Heart left ventricle (tissue), 16 donors: ENCODE data around the gene LPP. TPM values are rescaled to one million over a fixed set of nuclear protein-coding genes. Genes with fewer than 3 reads are reported as not detected.

Experiments
- ATAC-seq, 4 donors: fragments of 200-7000 bp; cut with Tn5 transposase; one replicate each; pipeline ENCODE4 v1.9.1; 2020 to 2022; ENCODE audit warnings: moderate library complexity in 4 of 4, mild to moderate bottlenecking in 3 of 4, moderate number of reproducible peaks in 1 of 4
- DNase-seq, 5 donors: peaks; one replicate each; pipeline ENCODE4 v3.0.0-alpha.2; 2020
- H3K27ac ChIP-seq, 12 donors: fragments of 200-600 bp; sonication (generic) in 4 of 12; one replicate each; pipeline versions ENCODE4 v1.5.0 to v1.8.0; 2016 to 2022; ENCODE audit warnings: mild to moderate bottlenecking in 2 of 12
- H3K27me3 ChIP-seq, 9 donors: fragments of 200-600 bp; sonication (generic) in 2 of 9; one replicate each; pipeline versions ENCODE4 v1.5.1 to v1.8.0; 2016 to 2022; ENCODE audit warnings: mild to moderate bottlenecking in 3 of 9
- H3K36me3 ChIP-seq, 9 donors: fragments of 200-600 bp; sonication (generic) in 2 of 9; one replicate each; pipeline versions ENCODE4 v1.5.0 to v1.8.0; 2018 to 2022; ENCODE audit warnings: mild to moderate bottlenecking in 2 of 9
- H3K4me1 ChIP-seq, 12 donors: fragments of 200-600 bp; sonication (generic) in 4 of 12; one replicate each; pipeline versions ENCODE4 v1.5.0 to v1.8.0; 2016 to 2022; ENCODE audit warnings: mild to moderate bottlenecking in 3 of 12
- H3K4me3 ChIP-seq, 12 donors: fragments of 200-600 bp; sonication (generic) in 4 of 12; one replicate each; pipeline versions ENCODE4 v1.5.0 to v1.8.0; 2017 to 2022; ENCODE audit warnings: mild to moderate bottlenecking in 9 of 12, moderate library complexity in 4 of 12
- H3K9me3 ChIP-seq, 12 donors: fragments of 200-600 bp; sonication (generic) in 4 of 12; one replicate each; pipeline versions ENCODE4 v1.5.0 to v1.8.0; 2016 to 2022; ENCODE audit warnings: mild to moderate bottlenecking in 1 of 12
- CTCF ChIP-seq, 12 donors: fragments of 200-600 bp; sonication (generic) in 4 of 12; IDR thresholded peaks; one replicate each; pipeline versions ENCODE4 v1.5.0 to v1.8.0; 2018 to 2022; ENCODE audit warnings: antibody characterized with exemption in 12 of 12, mild to moderate bottlenecking in 5 of 12
- POLR2A ChIP-seq, 2 donors: fragments of 450-650 bp; IDR thresholded peaks; one replicate each; pipeline ENCODE4 v1.6.1; 2017; ENCODE audit warnings: antibody characterized with exemption in 2 of 2, mild to moderate bottlenecking in 2 of 2, moderate library complexity in 2 of 2
- WGBS, 4 donors: extraction: QIAGEN DNeasy Blood & Tissue Kit in 2 of 4; methylation state at CpG; one replicate each; pipeline versions ENCODE4 v1.1.5 to v1.1.7; 2013 to 2018; 5-methylcytosine and 5-hydroxymethylcytosine counted together
- intact Hi-C, 10 donors: fragments of 100-400 bp; cut with DNase I; formaldehyde crosslinking; loops; one replicate each; pipeline versions ENCODE4 v1.11.1 to v1.14.2; 2022
- polyA plus RNA-seq, 2 donors: library from polyadenylated mRNA; stranded (reverse); fragments of 200-250 nt; gene quantifications; one replicate each; pipeline ENCODE4 v1.2.3, GENCODE V29; 2013
- total RNA-seq, 9 donors: library from RNA; depleted of rRNA in 2 of 9; stranded (reverse); fragments of >200 nt in 2 of 9; fragmentation: NEBNext Ultra II Directional in 3 of 9; extraction: Animal tissue kit (Norgen Biotek cat#: 25700) in 3 of 9; gene quantifications; one replicate each; pipeline versions ENCODE4 v1.1.0 to v1.2.4, GENCODE V29; 2016 to 2023
- donor health status: ischemic (EF 13 %, LVEDD 7.1; RV severe dilation, severe dysfunction).
- donor health status: healthy with polysubstance abuse.
- donor health status: DM: no; HTN: yes; CAD: no.
- donor health status: DM: no; HTN: no; CAD: no.
- donor health status: ischemic (EF 25% LVEDD 6.9; RV normal size, moderate dysfunction).
- donor health status: ischemic (EF 25% LVEDD 5.7; RV mildly dilated, moderate dysfunction).
- donor health status: healthy.
- donor health status: DM: yes; HTN: yes; CAD: no.
- donor health status: ischemic (EF 35%, LVEDD 5.7; RV mildly dilated, moderate dysfunction).
- donor health status: nonischemic (EF 11% LVEDD 7.7; RV severe dilation, severe dysfunction).
- donor health status: DM: yes; HTN: yes; CAD: no.
- donor health status: PGD.
- donor health status: ischemic (EF 29% LVEDD 5.4; RV normal size, mild dysfunction).
- donor health status: nonischemic (EF 23%, LVEDD 6.1; RV moderate dilation, normal function).

Gene LPP
- total and polyA plus RNA-seq, 11 donors, result 9.2 to 178 (median 100) TPM

- no peaks in the 10 kb centered on the region for H3K27me3 ChIP-seq
- 98 to 99% (median 99%) methylated on average over 6 of the region's 6 CpGs for WGBS, 4 donors
- H3K4me1 ChIP-seq, result peaks cover 0 to 44% (median 16%) of the 10 kb centered on the region in 12 donors
Observed at GRCh38 chr3:188647237-188647636, 493.3 kb downstream of the LPP start.

GRCh38 chr3:188649521-188649920 lies 495.6 kb downstream of the LPP start:
- intact Hi-C loops, result loop anchor here in 1 of 10 donors (10.0 kb wide), 1 partner anchor 605 kb away; no protein-coding TSS in a partner anchor
- Histone ChIP-seq H3K4me1 (peaks cover 0 to 32% (median 15%) of the 10 kb centered on the region in 12 donors), H3K4me3 (no peak overlapping the region), H3K36me3 (no peaks in the 10 kb centered on the region), H3K9me3 (no peaks in the 10 kb centered on the region), H3K27me3 (no peaks in the 10 kb centered on the region), H3K27ac (no peak overlapping the region)
- WGBS, 4 donors, result 93 to 100% (median 97%) methylated on average over 2 of the region's 2 CpGs
- TF ChIP-seq CTCF (IDR thresholded peaks at IDR 0.05) (no peak), POLR2A (IDR thresholded peaks at IDR 0.05) (no peak)
- no peak for DNase-seq
- no peak for ATAC-seq

More at GRCh38 chr3:188647237-188647636, 493.3 kb downstream of the LPP start:
- no peak for DNase-seq
- intact Hi-C loops, result loop anchor here in 1 of 10 donors (10.0 kb wide), 1 partner anchor 602 kb away; no protein-coding TSS in a partner anchor
- TF ChIP-seq POLR2A (IDR thresholded peaks at IDR 0.05), result no peak
- TF ChIP-seq CTCF (IDR thresholded peaks at IDR 0.05), result no peak
- no peak for ATAC-seq
- no peaks in the 10 kb centered on the region for H3K36me3 ChIP-seq
- peak overlapping the region in 1 of 12 donors; percentile 27 for H3K27ac ChIP-seq
- no peak overlapping the region for H3K4me3 ChIP-seq
- H3K9me3 ChIP-seq, result no peaks in the 10 kb centered on the region

DNA sequence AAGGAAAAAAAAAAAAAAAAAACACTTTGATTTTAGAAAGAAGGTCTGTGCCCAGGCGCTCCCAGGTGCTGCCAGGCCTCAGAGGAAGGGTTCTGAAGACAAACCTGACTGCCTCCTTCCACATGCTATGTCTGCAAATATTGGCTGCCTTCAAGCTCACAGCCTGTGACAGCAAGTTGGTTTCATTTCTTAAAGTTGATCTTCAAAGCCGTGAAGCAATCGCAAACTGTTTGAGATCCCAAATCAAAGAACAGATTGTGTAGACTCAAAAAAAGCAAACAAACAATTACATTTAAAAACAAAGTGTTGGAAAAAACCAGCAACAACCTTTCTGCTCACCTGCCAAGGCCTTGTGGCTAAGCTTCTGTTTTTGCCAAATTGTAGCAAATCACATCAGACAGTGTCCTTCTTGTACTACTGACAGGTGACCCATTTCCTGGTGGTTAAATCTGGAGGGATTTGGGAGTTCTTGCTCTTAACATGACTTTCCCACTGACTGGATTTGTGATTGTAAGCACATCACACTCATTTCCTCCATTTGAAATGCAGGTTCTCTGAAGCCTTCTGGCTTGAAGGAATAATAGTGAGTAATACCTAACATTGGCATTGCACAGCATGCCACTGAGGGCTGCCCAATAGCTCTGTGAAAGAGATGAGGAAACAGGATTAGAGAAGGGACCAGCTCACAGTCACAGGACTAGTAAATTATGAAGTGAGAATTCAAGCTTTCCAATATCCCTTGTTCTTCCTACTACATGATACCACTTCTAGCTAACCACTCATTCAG lies 502.4 kb downstream of the LPP start:
- TF ChIP-seq CTCF (IDR thresholded peaks at IDR 0.05) (no peak), POLR2A (IDR thresholded peaks at IDR 0.05) (no peak)
- no peaks in the 10 kb centered on the region for H3K9me3 ChIP-seq
- WGBS, 4 donors, result 82 to 98% (median 94%) methylated on average over 3 of the region's 3 CpGs
- no peak overlapping the region for H3K4me3 ChIP-seq
- no peak for DNase-seq
- H3K4me1 ChIP-seq, result peaks cover 0 to 36% (median 12%) of the 10 kb centered on the region in 12 donors
- peak in 1 of 4 donors; percentile 22 for ATAC-seq
- intact Hi-C loops, result no loop called here
- no peak overlapping the region for H3K27ac ChIP-seq
- no peaks in the 10 kb centered on the region for H3K36me3 ChIP-seq
- H3K27me3 ChIP-seq, result no peaks in the 10 kb centered on the region

GRCh38 chr3:188658606-188659005 lies 504.6 kb downstream of the LPP start:
- WGBS, 4 donors, result 58 to 82% (median 79%) methylated on average over 1 of the region's 1 CpG
- no peak overlapping the region for H3K27ac ChIP-seq
- DNase-seq (no peak), ATAC-seq (no peak)
- H3K9me3 ChIP-seq, result no peaks in the 10 kb centered on the region
- H3K4me1 ChIP-seq, result peaks cover 0 to 41% (median 12%) of the 10 kb centered on the region in 12 donors
- TF ChIP-seq CTCF (IDR thresholded peaks at IDR 0.05) (no peak), POLR2A (IDR thresholded peaks at IDR 0.05) (no peak)
- intact Hi-C loops, result no loop called here
- H3K4me3 ChIP-seq, result no peak overlapping the region
- H3K36me3 ChIP-seq, result no peaks in the 10 kb centered on the region
- H3K27me3 ChIP-seq, result no peaks in the 10 kb centered on the region
